Renal cortex interstitium (tissue), 11 donors: Measurements from ENCODE around the gene CELF4. TPM values are rescaled to one million over a fixed set of nuclear protein-coding genes. Genes with fewer than 3 reads are reported as not detected.

Source experiments
- DNase-seq, 11 donors: peaks; one replicate each; pipeline ENCODE4 v3.0.0-alpha.2; 2013; ENCODE audit warnings: low read depth in 9 of 11, low spot score in 4 of 11; ENCODE audit errors: extremely low read depth in 1 of 11
- polyA plus RNA-seq, 3 donors: library from polyadenylated mRNA; unstranded; fragments of 120-200 nt; gene quantifications; one replicate each; pipeline ENCODE4 v1.2.1, GENCODE V29; 2013; ENCODE audit not compliant: insufficient read length in 3 of 3

CELF4 gene
- polyA plus RNA-seq, 3 donors: 2.0 to 4.5 (median 2.2) TPM

GRCh38 chr18:37266290-37266689, 299.3 kb downstream of the CELF4 start:
- no peak for DNase-seq

GRCh38 chr18:37265382-37265781, 300.2 kb downstream of the CELF4 start:
- DNase-seq: no peak

GRCh38 chr18:37264956-37265355, 300.6 kb downstream of the CELF4 start:
- no peak for DNase-seq

- no peak for DNase-seq
Measured at GRCh38 chr18:37261988-37262387, 303.6 kb downstream of the CELF4 start.

- no peak for DNase-seq
Measured at GRCh38 chr18:37261246-37261840, 304.3 kb downstream of the CELF4 start.

- no peak for DNase-seq
Measured at GRCh38 chr18:37260367-37261093, 305.1 kb downstream of the CELF4 start.

GRCh38 chr18:37259711-37260110, 305.9 kb downstream of the CELF4 start:
- no peak for DNase-seq

- DNase-seq: no peak
Measured at GRCh38 chr18:37258819-37259218, 306.8 kb downstream of the CELF4 start.

- DNase-seq: no peak
Measured at GRCh38 chr18:37258131-37258530, 307.5 kb downstream of the CELF4 start.

- no peak for DNase-seq
Measured at GRCh38 chr18:37254973-37255372, 310.6 kb downstream of the CELF4 start.

- DNase-seq: no peak
Measured at GRCh38 chr18:37254236-37254754, 311.3 kb downstream of the CELF4 start.

GRCh38 chr18:37253394-37254235, 312.0 kb downstream of the CELF4 start:
- peak in 2 of 11 donors; percentile 15 to 43 for DNase-seq

GRCh38 chr18:37252854-37253393, 312.7 kb downstream of the CELF4 start:
- no peak for DNase-seq

- no peak for DNase-seq
Measured at GRCh38 chr18:37252342-37252741, 313.3 kb downstream of the CELF4 start.

- DNase-seq: no peak
Measured at GRCh38 chr18:37251679-37252078, 313.9 kb downstream of the CELF4 start.

GRCh38 chr18:37249895-37250618, 315.5 kb downstream of the CELF4 start:
- no peak for DNase-seq

GRCh38 chr18:37249171-37249886, 316.3 kb downstream of the CELF4 start:
- DNase-seq: no peak

GRCh38 chr18:37248281-37248680, 317.3 kb downstream of the CELF4 start:
- DNase-seq: no peak
